CD4-positive, alpha-beta T cell treated with Interferon gamma for 1 hour (primary cell): ENCODE measurements around the gene HEATR5B.
"Not testable (repeated sequence)": the region's sequence is repeated elsewhere in the genome, so short reads cannot be mapped to it uniquely, and the experiment has no call there.

Source experiments
- DNase-seq: peaks from one replicate; pipeline ENCODE4 v3.0.0-alpha.2; 2020

Gene HEATR5B

GRCh38 chr2:36976065-36976464, 108.1 kb downstream of the HEATR5B start:
- no peak for DNase-seq

DNA sequence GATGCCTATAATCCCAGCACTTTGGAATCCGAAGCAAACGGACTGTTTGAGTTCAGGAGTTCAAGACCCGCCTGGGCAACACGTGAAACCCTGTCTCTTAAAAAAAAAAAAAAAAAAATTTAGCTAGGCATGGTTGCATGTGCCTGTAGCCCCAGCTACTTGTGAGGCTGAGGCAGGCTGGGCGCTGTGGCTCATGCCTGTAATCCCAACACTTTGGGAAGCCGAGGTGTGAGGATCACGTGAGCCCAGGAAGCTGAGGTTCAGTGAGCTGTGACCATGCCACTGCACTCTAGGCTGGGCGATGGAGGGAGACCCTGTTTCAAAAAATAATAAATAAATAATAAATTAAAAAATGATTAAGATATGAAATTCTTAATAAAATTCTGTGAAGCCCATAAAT, 108.9 kb downstream of the HEATR5B start:
- no peak for DNase-seq

GRCh38 chr2:36973320-36973719, 110.9 kb downstream of the HEATR5B start:
- no peak for DNase-seq

GRCh38 chr2:36971990-36972389, 112.2 kb downstream of the HEATR5B start:
- no peak for DNase-seq

- DNase-seq = no peak
Observed at GRCh38 chr2:36967236-36967876, 116.8 kb downstream of the HEATR5B start.

GRCh38 chr2:36966370-36967235, 117.6 kb downstream of the HEATR5B start, which contains the start of gene STRN:
STRN (minus strand) TSS chr2:36966536; CDS start chr2:36966463, 73 bp downstream.
- DNase-seq = peak; percentile 98

DNA sequence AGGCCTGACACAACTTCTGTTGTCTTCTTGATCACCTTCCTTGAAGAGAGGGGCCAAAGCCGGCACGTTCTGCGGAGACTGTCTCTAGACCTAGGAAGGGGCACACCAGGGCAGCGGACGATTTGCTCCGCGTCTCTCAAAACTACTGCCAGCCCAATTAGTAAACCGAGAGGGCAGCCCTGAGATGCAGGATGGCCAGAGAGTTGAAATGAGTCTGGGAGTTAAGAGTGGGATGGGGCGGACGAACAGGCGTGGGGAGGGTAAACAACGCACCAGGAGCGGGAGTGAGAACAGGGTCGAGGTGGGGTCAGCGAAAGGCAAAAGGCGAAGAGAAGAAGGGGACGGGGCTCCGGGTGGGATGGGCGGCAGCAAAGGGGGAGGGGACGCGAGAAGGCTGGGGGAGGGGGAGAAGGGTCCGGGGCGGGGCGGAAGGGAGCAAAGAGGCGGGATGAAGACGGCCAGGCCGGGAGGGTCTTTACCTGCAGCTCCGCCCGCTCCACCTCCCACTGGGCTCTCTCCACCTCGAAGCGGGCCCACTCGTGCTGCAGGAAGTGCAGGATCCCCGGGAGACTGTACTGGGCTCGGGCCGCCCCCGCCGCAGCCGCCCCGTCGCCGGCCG, 118.3 kb downstream of the HEATR5B start:
- DNase-seq = peak; percentile 3

GRCh38 chr2:36965206-36965605, 119.0 kb downstream of the HEATR5B start:
- DNase-seq = no peak

DNA sequence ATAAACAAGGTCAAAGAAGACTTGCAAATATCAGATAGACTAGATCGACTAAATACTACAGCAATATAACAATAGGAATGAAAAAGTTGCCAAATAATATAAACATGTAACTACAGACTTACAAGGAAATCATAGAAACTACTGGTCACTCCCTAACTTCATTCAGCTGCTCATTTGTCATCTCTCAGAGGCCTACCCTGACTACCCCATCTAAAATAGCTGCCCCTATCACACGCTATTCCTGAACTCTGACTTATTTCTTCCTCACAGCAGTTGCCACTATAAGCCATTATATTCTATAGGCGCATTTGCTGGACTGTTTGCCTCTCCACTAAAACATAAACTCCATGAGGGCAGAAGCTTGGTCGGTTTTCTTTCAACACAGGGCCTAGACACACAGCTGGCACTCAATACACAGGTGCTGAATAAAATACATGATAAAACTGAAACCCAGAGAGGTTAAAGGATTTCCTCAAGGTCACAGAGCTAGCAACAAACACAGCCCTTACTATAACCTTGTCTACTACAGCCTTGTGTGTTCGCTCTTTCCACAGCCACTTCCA, 119.6 kb downstream of the HEATR5B start:
- no peak for DNase-seq

DNA sequence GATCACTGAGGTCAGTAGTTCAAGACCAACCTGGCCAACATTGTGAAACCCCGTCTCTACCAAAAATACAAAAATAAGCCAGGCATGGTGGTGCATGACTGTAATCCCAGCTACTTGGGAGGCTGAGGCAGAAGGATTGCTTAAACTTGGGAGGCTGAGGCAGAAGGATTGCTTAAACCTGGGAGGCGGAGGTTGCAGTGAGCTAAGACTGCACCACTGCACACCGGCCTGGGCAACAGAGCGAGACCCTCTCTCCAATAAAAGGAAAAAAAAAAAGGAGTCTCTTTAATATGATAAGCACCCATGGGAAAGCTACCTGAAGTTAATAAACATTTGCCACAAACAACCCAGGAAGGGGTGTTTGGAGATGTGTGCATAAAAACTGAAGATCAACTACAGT, 120.4 kb downstream of the HEATR5B start:
- DNase-seq = no peak

DNA sequence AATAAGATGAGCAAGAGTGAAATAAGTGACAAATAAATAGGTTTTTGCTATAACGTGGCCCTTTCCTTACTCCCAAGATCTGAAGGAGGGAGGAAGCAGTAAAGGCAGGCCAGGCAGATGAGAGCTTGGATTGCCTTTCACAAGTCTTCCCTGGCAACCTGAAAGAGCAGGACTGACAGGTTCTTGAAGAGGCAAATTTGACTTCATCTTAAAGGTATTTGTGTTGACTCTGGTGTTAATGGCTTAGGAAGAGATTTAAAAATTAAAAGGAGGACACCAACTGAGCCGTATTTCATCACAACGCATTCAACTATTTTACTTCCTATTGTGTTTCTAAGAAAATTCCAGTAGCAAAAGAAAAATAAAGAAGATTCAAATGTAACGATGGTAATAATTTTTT, 121.1 kb downstream of the HEATR5B start:
- no peak for DNase-seq

DNA sequence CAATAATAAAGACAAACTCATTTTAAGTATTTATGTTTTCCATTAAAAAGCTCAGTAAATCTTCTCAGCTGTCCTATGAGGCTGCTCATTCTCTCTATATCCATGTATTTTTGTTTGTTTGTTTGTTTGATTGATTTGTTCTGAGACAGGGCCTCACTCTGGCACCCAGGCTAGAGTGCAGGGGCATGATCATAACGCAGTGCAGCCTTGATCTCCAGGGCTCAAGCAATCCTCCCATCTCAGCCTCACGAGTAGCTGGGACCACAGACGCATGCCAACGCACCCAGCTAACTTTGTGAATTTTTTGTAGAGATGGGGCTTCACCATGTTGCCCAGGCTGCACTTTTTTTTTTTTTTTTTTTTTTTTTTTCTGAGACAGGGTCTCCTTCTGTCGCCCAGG, 123.4 kb downstream of the HEATR5B start:
- DNase-seq = no peak

GRCh38 chr2:36960005-36960675, 124.0 kb downstream of the HEATR5B start:
- DNase-seq = no peak

- no peak for DNase-seq
Observed at GRCh38 chr2:36954977-36955607, 129.1 kb downstream of the HEATR5B start.

GRCh38 chr2:36952748-36953197, 131.4 kb downstream of the HEATR5B start:
- no peak for DNase-seq

GRCh38 chr2:36951574-36951973, 132.6 kb downstream of the HEATR5B start:
- DNase-seq = no peak

- DNase-seq = no peak
Observed at GRCh38 chr2:36951027-36951518, 133.1 kb downstream of the HEATR5B start.

DNA sequence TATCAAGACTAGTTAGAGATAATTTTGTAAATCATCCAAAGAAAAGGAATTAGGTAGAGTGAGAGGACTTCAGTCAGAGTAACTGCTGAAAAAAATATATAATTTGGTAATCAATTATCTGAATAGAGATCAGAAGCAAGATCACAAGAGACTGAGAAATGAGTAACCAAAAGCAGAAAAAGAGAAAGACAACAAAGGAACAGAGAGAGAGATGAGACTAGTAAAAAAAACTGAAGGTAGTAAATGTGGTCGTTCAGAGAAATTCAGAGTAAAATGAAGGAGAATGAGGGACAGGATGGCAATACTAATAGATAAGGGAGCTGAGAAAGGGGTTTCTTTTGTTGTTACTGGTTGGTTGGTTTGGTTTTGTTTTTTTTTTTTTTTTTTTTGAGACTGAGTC, 134.3 kb downstream of the HEATR5B start:
- no peak for DNase-seq

- DNase-seq = not testable (repeated sequence)
Observed at GRCh38 chr2:36945240-36945639, 138.9 kb downstream of the HEATR5B start.

DNA sequence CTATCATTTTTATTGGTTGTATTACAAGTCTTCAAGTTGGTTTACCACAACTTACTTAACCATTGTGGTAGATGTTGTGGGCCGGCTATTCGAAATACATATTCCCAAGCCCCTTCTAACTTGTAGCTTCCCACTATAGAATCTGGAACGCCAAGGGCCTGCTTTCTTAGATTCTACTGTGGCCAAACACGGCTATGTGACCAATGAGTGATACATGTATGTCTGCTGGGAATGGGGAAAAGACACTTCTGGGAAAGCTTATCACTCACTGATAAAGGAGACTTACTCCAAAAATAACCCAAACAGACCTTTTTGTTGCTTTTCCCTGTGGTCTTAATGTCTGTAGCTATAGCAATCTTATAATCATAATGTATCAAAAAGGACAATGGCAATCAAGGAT, 142.3 kb downstream of the HEATR5B start:
- DNase-seq = no peak

- not testable (repeated sequence) for DNase-seq
Observed at GRCh38 chr2:36936526-36936925, 147.6 kb downstream of the HEATR5B start.

DNA sequence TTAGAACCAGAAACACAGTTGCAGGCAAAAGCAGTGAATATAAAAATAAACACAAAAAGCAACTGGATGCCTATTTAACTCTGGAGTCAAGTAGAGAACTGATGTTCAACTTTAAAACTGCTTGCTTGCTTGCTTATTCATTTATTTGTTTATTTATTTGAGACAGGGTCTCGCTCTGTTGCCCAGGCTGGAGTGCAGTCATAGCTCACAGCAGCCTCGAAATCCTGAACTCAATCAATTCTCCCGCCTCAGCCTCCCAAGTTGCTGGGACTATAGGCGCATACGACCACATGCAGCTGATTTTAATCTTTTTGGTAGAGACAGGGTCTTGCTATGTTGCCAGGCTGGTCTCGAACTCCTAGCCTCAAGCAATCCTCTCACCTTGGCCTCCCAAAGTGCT, 152.5 kb downstream of the HEATR5B start:
- not testable (repeated sequence) for DNase-seq
